IPS DF 6.9 (cell line): ENCODE data around the gene IRS2.
"Not testable (repeated sequence)": the region's sequence is repeated elsewhere in the genome, so short reads cannot be mapped to it uniquely, and the experiment has no call there.

ENCODE experiments used
- DNase-seq: peaks from one replicate; pipeline ENCODE4 v3.0.0-alpha.2; 2013; ENCODE audit warnings: low read depth, low spot score
- H3K27ac ChIP-seq: one replicate; pipeline ENCODE4 v1.5.1; 2013; ENCODE audit warnings: low read length, control low read depth
- H3K27me3 ChIP-seq: 2 replicates; pipeline ENCODE4 v1.6.1; 2013; ENCODE audit warnings: mild to moderate bottlenecking, low read length; ENCODE audit not compliant: control insufficient read depth, insufficient read depth
- H3K36me3 ChIP-seq: 2 replicates; pipeline ENCODE4 v1.6.1; 2013; ENCODE audit warnings: low read length; ENCODE audit not compliant: control insufficient read depth, insufficient read depth
- H3K4me1 ChIP-seq: 2 replicates; pipeline ENCODE4 v1.6.1; 2013; ENCODE audit warnings: low read length; ENCODE audit not compliant: control insufficient read depth, insufficient read depth
- H3K4me3 ChIP-seq: 2 replicates; pipeline ENCODE4 v1.5.1; 2013; ENCODE audit warnings: mild to moderate bottlenecking, low read length
- H3K9me3 ChIP-seq: 2 replicates; pipeline ENCODE4 v1.6.1; 2013; ENCODE audit warnings: low read length, inconsistent platforms; ENCODE audit not compliant: control insufficient read depth, insufficient read depth
- WGBS: extraction: QIAGEN DNeasy Blood & Tissue Kit; methylation state at CpG from one replicate; pipeline ENCODE4 v1.1.7; 2013; ENCODE audit warnings: mixed read lengths, missing lambda C conversion rate; ENCODE audit not compliant: insufficient read length, insufficient coverage; 5-methylcytosine and 5-hydroxymethylcytosine counted together

IRS2 gene

GRCh38 chr13:109786457-109787134, at the start of gene IRS2:
TSS of gene IRS2 (minus strand) at chr13:109786583. CDS start at chr13:109786053, 530 bp downstream.
- Histone ChIP-seq H3K4me3 (peak within 1 kb of the TSS; percentile 70; the same call in 1 of the 2 replicates), H3K27ac (no peak within 1 kb of the TSS), H3K4me1 (peaks cover 9% of the 10 kb centered on the region), H3K9me3 (no peaks in the 10 kb centered on the region), H3K36me3 (no peaks in the 10 kb centered on the region; the same call in 1 of the 2 replicates), H3K27me3 (no peaks in the 10 kb centered on the region)
- no peak for DNase-seq
- no CpG with 5 or more reads among the region's 98 CpGs for WGBS

- Histone ChIP-seq H3K4me3 (no peak overlapping the region), H3K4me1 (no peaks in the 10 kb centered on the region), H3K36me3 (no peaks in the 10 kb centered on the region), H3K27me3 (no peaks in the 10 kb centered on the region), H3K9me3 (no peaks in the 10 kb centered on the region), H3K27ac (no peak overlapping the region)
- no CpG with 5 or more reads among the region's 16 CpGs for WGBS
- no peak for DNase-seq
These were observed 48.8 kb upstream of the IRS2 start for GRCh38 chr13:109834973-109835720.

- H3K9me3 ChIP-seq: no peaks in the 10 kb centered on the region
- H3K4me1 ChIP-seq: no peaks in the 10 kb centered on the region
- no CpG with 5 or more reads among the region's 5 CpGs for WGBS
- H3K4me3 ChIP-seq: no peak overlapping the region
- DNase-seq: no peak
- H3K27me3 ChIP-seq: no peaks in the 10 kb centered on the region
- no peak overlapping the region for H3K27ac ChIP-seq
- no peaks in the 10 kb centered on the region for H3K36me3 ChIP-seq
These were observed 47.6 kb upstream of the IRS2 start for GRCh38 chr13:109833940-109834339.

- Histone ChIP-seq H3K9me3 (no peaks in the 10 kb centered on the region), H3K4me3 (no peak overlapping the region), H3K27me3 (no peaks in the 10 kb centered on the region), H3K36me3 (no peaks in the 10 kb centered on the region), H3K4me1 (no peaks in the 10 kb centered on the region), H3K27ac (no peak overlapping the region)
- WGBS: no CpG with 5 or more reads among the region's 5 CpGs
- DNase-seq: no peak
These were observed 46.7 kb upstream of the IRS2 start for GRCh38 chr13:109833071-109833470.

- not testable (repeated sequence) for H3K4me3 ChIP-seq, H3K4me1 ChIP-seq, H3K36me3 ChIP-seq, H3K27me3 ChIP-seq, DNase-seq, H3K9me3 ChIP-seq, H3K27ac ChIP-seq
- WGBS: no CpG with 5 or more reads among the region's 11 CpGs
These were observed 42.4 kb upstream of the IRS2 start for GRCh38 chr13:109828591-109829316.

- H3K27ac ChIP-seq, H3K36me3 ChIP-seq, DNase-seq, H3K27me3 ChIP-seq, H3K4me1 ChIP-seq, H3K9me3 ChIP-seq, H3K4me3 ChIP-seq: not testable (repeated sequence)
- no CpG with 5 or more reads among the region's 6 CpGs for WGBS
These were observed 36.8 kb upstream of the IRS2 start for GRCh38 chr13:109823201-109823600.

GRCh38 chr13:109821103-109821502, 34.7 kb upstream of the IRS2 start:
- H3K27me3 ChIP-seq: no peaks in the 10 kb centered on the region
- no CpG with 5 or more reads among the region's 3 CpGs for WGBS
- no peaks in the 10 kb centered on the region for H3K9me3 ChIP-seq

GRCh38 chr13:109819874-109820273, 33.5 kb upstream of the IRS2 start:
- Histone ChIP-seq H3K36me3 (no peaks in the 10 kb centered on the region), H3K4me1 (peaks cover 3% of the 10 kb centered on the region; the same call in 1 of the 2 replicates), H3K9me3 (no peaks in the 10 kb centered on the region), H3K4me3 (no peak overlapping the region), H3K27me3 (no peaks in the 10 kb centered on the region), H3K27ac (no peak overlapping the region)
- DNase-seq: no peak
- no CpG with 5 or more reads among the region's 6 CpGs for WGBS

More at GRCh38 chr13:109821103-109821502, 34.7 kb upstream of the IRS2 start:
- Histone ChIP-seq H3K27ac (no peak overlapping the region), H3K4me3 (no peak overlapping the region), H3K36me3 (no peaks in the 10 kb centered on the region), H3K4me1 (peaks cover 3% of the 10 kb centered on the region; the same call in 1 of the 2 replicates)
- DNase-seq: no peak

GRCh38 chr13:109818886-109819285, 32.5 kb upstream of the IRS2 start:
- no CpG with 5 or more reads among the region's 5 CpGs for WGBS
- H3K9me3 ChIP-seq: no peaks in the 10 kb centered on the region
- no peaks in the 10 kb centered on the region for H3K36me3 ChIP-seq
- no peak overlapping the region for H3K27ac ChIP-seq
- peaks cover 3% of the 10 kb centered on the region; the same call in 1 of the 2 replicates for H3K4me1 ChIP-seq
- H3K4me3 ChIP-seq: no peak overlapping the region
- no peak for DNase-seq
- no peaks in the 10 kb centered on the region for H3K27me3 ChIP-seq
